SK-N-SH (cell line): Measurements from ENCODE around the gene SKA2. TPM values are rescaled to one million over a fixed set of nuclear protein-coding genes. Genes with fewer than 3 reads are reported as not detected.

Experiments used
- CTCF ChIA-PET: fragments of 300-600, 350-600 bp; formaldehyde crosslinking; extraction: SDS; loops from one replicate; lab custom pipeline; 2021; lab: Yijun Ruan, JAX
- POLR2A ChIA-PET: fragments of 350-600 bp; sonication (Branson Sonifier 250); formaldehyde crosslinking; extraction: SDS; loops from one replicate; lab custom pipeline; 2020; ENCODE audit warnings: antibody characterized with exemption, inconsistent platforms; lab: Yijun Ruan, JAX
- DNase-seq: peaks from one replicate; pipeline ENCODE4 v3.0.0; 2012
- H2AFZ ChIP-seq: fragments of 200-600 bp; sonication (generic); 2 replicates; pipeline ENCODE4 v1.8.1; 2016; ENCODE audit warnings: antibody characterized with exemption, mild to moderate bottlenecking, low read depth
- H3F3A ChIP-seq: fragments of 200-600 bp; sonication (generic); replicated peaks from 2 replicates; pipeline ENCODE3; 2016; ENCODE audit warnings: antibody characterized with exemption, mild to moderate bottlenecking; ENCODE audit not compliant: insufficient read depth
- H3K27ac ChIP-seq, 2 experiments: fragments of 200-500 bp in 1 of 2; fragments of 200-600 bp in 1 of 2; sonication (Bioruptor generic) in 1 of 2; sonication (generic), shearing (Covaris generic) in 1 of 2; 2 replicates each; pipeline versions ENCODE4 v1.5.1 to v1.6.1; 2014 to 2016; ENCODE audit warnings: low read depth in 2 of 2, inconsistent platforms in 1 of 2, low read length in 1 of 2, mild to moderate bottlenecking in 1 of 2, mixed read lengths in 1 of 2
- H3K27me3 ChIP-seq: fragments of 200-600 bp; sonication (generic), shearing (Covaris generic); 2 replicates; pipeline ENCODE4 v1.6.1; 2016; ENCODE audit warnings: mixed run types; ENCODE audit not compliant: insufficient read depth
- H3K36me3 ChIP-seq, 2 experiments: fragments of 200-500 bp in 1 of 2; fragments of 200-600 bp in 1 of 2; sonication (Bioruptor generic) in 1 of 2; sonication (generic) in 1 of 2; replicated peaks in 1 of 2; 2 replicates each; pipeline versions ENCODE3 to v1.5.1; 2014 to 2016; ENCODE audit warnings: low read length in 1 of 2, mild to moderate bottlenecking in 1 of 2; ENCODE audit not compliant: insufficient read depth in 2 of 2, control insufficient read depth in 1 of 2
- H3K4me1 ChIP-seq, 2 experiments: fragments of 200-500 bp in 1 of 2; fragments of 200-600 bp in 1 of 2; sonication (Bioruptor generic) in 1 of 2; sonication (generic), shearing (Covaris generic) in 1 of 2; 2 replicates each; pipeline versions ENCODE4 v1.5.1 to v1.6.1; 2014 to 2016; ENCODE audit warnings: low read depth in 1 of 2, low read length in 1 of 2, mixed run types in 1 of 2; ENCODE audit not compliant: insufficient read depth in 2 of 2, control insufficient read depth in 1 of 2
- H3K4me2 ChIP-seq: fragments of 200-600 bp; sonication (generic), shearing (Covaris generic); 2 replicates; pipeline ENCODE4 v1.6.1; 2017; ENCODE audit warnings: mixed run types
- H3K4me3 ChIP-seq, 2 experiments: fragments of 200-500 bp in 1 of 2; fragments of 200-600 bp in 1 of 2; sonication (Bioruptor generic) in 1 of 2; sonication (generic), shearing (Covaris generic) in 1 of 2; 2 replicates each; pipeline versions ENCODE4 v1.5.1 to v1.8.1; 2014 to 2016; ENCODE audit warnings: low read depth in 2 of 2, inconsistent platforms in 1 of 2, low read length in 1 of 2, mild to moderate bottlenecking in 1 of 2, mixed read lengths in 1 of 2, moderate library complexity in 1 of 2
- H3K79me2 ChIP-seq: fragments of 200-600 bp; sonication (generic); 2 replicates; pipeline ENCODE4 v1.8.1; 2017; ENCODE audit warnings: mild to moderate bottlenecking; ENCODE audit not compliant: insufficient read depth
- H3K9ac ChIP-seq: fragments of 200-600 bp; sonication (generic); 2 replicates; pipeline ENCODE4 v1.6.1; 2017; ENCODE audit warnings: mixed run types
- H3K9me2 ChIP-seq: fragments of 200-600 bp; sonication (generic); 2 replicates; pipeline ENCODE4 v1.6.1; 2017; ENCODE audit warnings: mixed run types
- H3K9me3 ChIP-seq: fragments of 200-600 bp; sonication (generic); 2 replicates; pipeline ENCODE4 v1.6.1; 2017; ENCODE audit warnings: mixed run types, mild to moderate bottlenecking, moderate library complexity
- H4K20me1 ChIP-seq: fragments of 200-600 bp; sonication (generic); 2 replicates; pipeline ENCODE4 v1.6.1; 2017; ENCODE audit warnings: mild to moderate bottlenecking, mixed run types; ENCODE audit not compliant: insufficient read depth
- CHD2 ChIP-seq: fragments of 150-350 bp; IDR thresholded peaks from 2 replicates; pipeline ENCODE4 v1.6.1; 2018; ENCODE audit warnings: low read length; ENCODE audit not compliant: partially characterized antibody
- CTCF ChIP-seq: fragments of 200-600 bp; sonication (generic); IDR thresholded peaks from 2 replicates; pipeline ENCODE4 v1.6.1; 2017; ENCODE audit warnings: antibody characterized with exemption, mild to moderate bottlenecking, moderate library complexity
- ELF1 ChIP-seq: IDR thresholded peaks from 2 replicates; pipeline ENCODE4 v1.4.0; 2012
- FOSL2 ChIP-seq: IDR thresholded peaks from 2 replicates; pipeline ENCODE4 v1.4.0; 2012; ENCODE audit warnings: low read depth, mild to moderate bottlenecking, moderate library complexity, borderline replicate concordance
- FOXJ3 ChIP-seq: sonication (generic); formaldehyde crosslinking; IDR thresholded peaks from 2 replicates; pipeline ENCODE4 v1.5.1; 2020; ENCODE audit warnings: mild to moderate bottlenecking, missing genetic modification reagents
- GABPA ChIP-seq: IDR thresholded peaks from 2 replicates; pipeline ENCODE4 v1.4.0; 2012; ENCODE audit warnings: low read depth, mild to moderate bottlenecking
- GATA2 ChIP-seq: sonication (generic); formaldehyde crosslinking; IDR thresholded peaks from 2 replicates; pipeline ENCODE4 v1.5.0; 2020; ENCODE audit warnings: mild to moderate bottlenecking, missing genetic modification reagents
- JUND ChIP-seq: IDR thresholded peaks from 2 replicates; pipeline ENCODE4 v1.4.0; 2012
- MAX ChIP-seq: IDR thresholded peaks from 2 replicates; pipeline ENCODE4 v1.4.0; 2012; ENCODE audit warnings: low read depth
- MEF2A ChIP-seq: IDR thresholded peaks from 2 replicates; pipeline ENCODE4 v1.4.0; 2012; ENCODE audit warnings: low read depth, borderline replicate concordance
- MXI1 ChIP-seq: IDR thresholded peaks from 2 replicates; pipeline ENCODE4 v1.6.1; 2012; ENCODE audit warnings: mild to moderate bottlenecking, low read depth, low read length, improper control_type of control experiment
- NRF1 ChIP-seq: IDR thresholded peaks from 2 replicates; pipeline ENCODE4 v1.6.1; 2012; ENCODE audit warnings: low read depth, mild to moderate bottlenecking, low read length
- PBX3 ChIP-seq: IDR thresholded peaks from 2 replicates; pipeline ENCODE4; 2012
- POLR2AphosphoS5 ChIP-seq: IDR thresholded peaks from 2 replicates; pipeline ENCODE4 v1.6.1; 2012; ENCODE audit warnings: low read depth, low read length
- RAD21 ChIP-seq: IDR thresholded peaks from 2 replicates; pipeline ENCODE4 v1.6.1; 2012; ENCODE audit warnings: mild to moderate bottlenecking, low read length
- RCOR1 ChIP-seq: fragments of 150-350 bp; IDR thresholded peaks from 2 replicates; pipeline ENCODE4 v1.6.1; 2017; ENCODE audit warnings: antibody characterized with exemption, low read length
- SIN3A ChIP-seq: IDR thresholded peaks from 2 replicates; pipeline ENCODE4 v1.6.1; 2012; ENCODE audit warnings: low read depth, mild to moderate bottlenecking, low read length, moderate library complexity, borderline replicate concordance
- TAF1 ChIP-seq: IDR thresholded peaks from 2 replicates; pipeline ENCODE4 v1.6.1; 2012; ENCODE audit warnings: low read depth, mild to moderate bottlenecking, low read length, moderate library complexity, borderline replicate concordance
- TCF12 ChIP-seq: IDR thresholded peaks from 2 replicates; pipeline ENCODE4 v1.4.0; 2012
- TEAD4 ChIP-seq: IDR thresholded peaks from 2 replicates; pipeline ENCODE4 v1.4.0; 2012; ENCODE audit warnings: mild to moderate bottlenecking, borderline replicate concordance; ENCODE audit not compliant: insufficient read depth
- YY1 ChIP-seq: IDR thresholded peaks from 2 replicates; pipeline ENCODE4 v1.4.0; 2012; ENCODE audit warnings: low read depth, mild to moderate bottlenecking
- ZBTB33 ChIP-seq: IDR thresholded peaks from 2 replicates; pipeline ENCODE4 v1.4.0; 2012; ENCODE audit warnings: low read depth, borderline replicate concordance
- WGBS: methylation state at CpG from one replicate; pipeline ENCODE4 v1.1.6; 2017; ENCODE audit warnings: low lambda C conversion rate; 5-methylcytosine and 5-hydroxymethylcytosine counted together
- polyA plus RNA-seq, 3 experiments: library from polyadenylated mRNA; depleted of rRNA; stranded (reverse); fragments of >200 nt; gene quantifications; 2 replicates each; pipeline ENCODE4 v1.2.3, GENCODE V29; 2012

Gene SKA2
- polyA plus RNA-seq, 1 of the 3 experiments (the other 2 are of a cell fraction): 12.8 TPM

- CTCF ChIA-PET: interaction anchor here (0.5 to 1.3 kb wide), 2 partner anchors 23 to 93 kb away, joined by 3 read pairs; no protein-coding TSS in a partner anchor
- POLR2A ChIA-PET: interaction anchor here (1.1 to 2.3 kb wide), 5 partner anchors 11 to 476 kb away, joined by 3 to 9 read pairs (median 7); partner anchors contain the start of genes PRR11, RAD51C, SKA2 and TEX14
- WGBS: 3% methylated on average over 10 of the region's 10 CpGs
Observed at GRCh38 chr17:59107306-59107670, 47.7 kb downstream of the SKA2 start.

GRCh38 chr17:59106463-59107305 is 48.3 kb downstream of the SKA2 start, which contains the start of gene TRIM37:
Gene TRIM37 (minus strand): TSS chr17:59106880. CDS start chr17:59106461, 419 bp downstream.
- peaks cover 12 to 20% of the 10 kb centered on the region in 2 experiments for H3K36me3 ChIP-seq
- H3K9me2 ChIP-seq: no peaks in the 10 kb centered on the region
- H3K4me3 ChIP-seq: peak within 1 kb of the TSS; percentile 73 to 83
- POLR2A ChIA-PET: interaction anchor here (0.6 to 2.3 kb wide), 7 partner anchors 9 to 588 kb away, joined by 3 to 9 read pairs (median 4); partner anchors contain the start of genes PRR11, RAD51C, SKA2 and TEX14
- CTCF ChIA-PET: interaction anchor here (1.3 to 2.4 kb wide), 2 partner anchors 12 to 93 kb away, joined by 3 to 8 read pairs; no protein-coding TSS in a partner anchor
- peak; percentile 99 for DNase-seq
- peak within 1 kb of the TSS; percentile 87 to 91 for H3K27ac ChIP-seq
- H3K4me2 ChIP-seq: peak within 1 kb of the TSS; percentile 80
- WGBS: under 1% methylated on average over 55 of the region's 89 CpGs
- H4K20me1 ChIP-seq: peaks cover 14% of the 10 kb centered on the region
- peak within 1 kb of the TSS; percentile 79 for H2AFZ ChIP-seq
- no peaks in the 10 kb centered on the region for H3K27me3 ChIP-seq
- peaks cover 0 to 8% of the 10 kb centered on the region in 2 experiments; a peak in 2 of 4 replicates for H3K4me1 ChIP-seq
- peaks cover 67% of the 10 kb centered on the region for H3K79me2 ChIP-seq
- peaks cover 10% of the 10 kb centered on the region for H3F3A ChIP-seq
- peak within 1 kb of the TSS; percentile 80 for H3K9ac ChIP-seq
- H3K9me3 ChIP-seq: no peaks in the 10 kb centered on the region
- TF ChIP-seq SIN3A (peak; percentile 98), CHD2 (peak; percentile 99), TEAD4 (no peak), MXI1 (peak; percentile 98), JUND (0 out of 2 replicates have a peak, but pooled peaks have one; percentile 21), ZBTB33 (peak; percentile 95), RCOR1 (0 out of 2 replicates have a peak, but pooled peaks have one; percentile 2), POLR2AphosphoS5 (peak; percentile 68; the same call in 1 of the 2 replicates), CTCF (peak; percentile 12; the same call in 1 of the 2 replicates), GABPA (peak; percentile 54), TAF1 (peak; percentile 66; the same call in 1 of the 2 replicates), ELF1 (no peak; the same call in 1 of the 2 replicates), MAX (peak; percentile 84), RAD21 (0 out of 2 replicates have a peak, but pooled peaks have one; percentile 8), YY1 (peak; percentile 76), PBX3 (no peak), NRF1 (peak; percentile 98), MEF2A (peak; percentile 27; the same call in 1 of the 2 replicates)

More at GRCh38 chr17:59107306-59107670, 47.7 kb downstream of the SKA2 start:
- TF ChIP-seq RCOR1: peak; percentile 18; the same call in 1 of the 2 replicates
- TF ChIP-seq FOXJ3 (CRISPR knock-in tag): 0 out of 2 replicates have a peak, but pooled peaks have one; percentile 9
- TF ChIP-seq FOSL2: no peak
- TF ChIP-seq TCF12: no peak
- peak; percentile 62 for TF ChIP-seq GATA2 (CRISPR knock-in tag)
- Histone ChIP-seq H4K20me1 (peaks cover 14% of the 10 kb centered on the region), H3K36me3 (peaks cover 14 to 23% of the 10 kb centered on the region in 2 experiments), H3K9me2 (no peaks in the 10 kb centered on the region), H3K27ac (peak overlapping the region; percentile 37 to 87), H2AFZ (peak overlapping the region; percentile 73), H3K79me2 (peaks cover 62% of the 10 kb centered on the region), H3F3A (peaks cover 10% of the 10 kb centered on the region), H3K4me2 (peak overlapping the region; percentile 77), H3K9me3 (no peaks in the 10 kb centered on the region), H3K9ac (peak overlapping the region; percentile 59; the same call in 1 of the 2 replicates), H3K4me1 (peaks cover 0 to 8% of the 10 kb centered on the region in 2 experiments; a peak in 2 of 4 replicates), H3K27me3 (no peaks in the 10 kb centered on the region), H3K4me3 (peak overlapping the region; percentile 66 to 83)
- no peak for DNase-seq
